GM18502 (cell line): ENCODE data around the gene DLL1.

Source experiments
- ATAC-seq: cut with Tn5 transposase; IDR thresholded peaks from one replicate; pipeline ENCODE4 v1.9.1; 2021; ENCODE audit warnings: mild to moderate bottlenecking; ENCODE audit not compliant: unreplicated experiment, poor library complexity

The DLL1 gene

GRCh38 chr6:170253226-170253909 lies 37.5 kb downstream of the DLL1 start:
- ATAC-seq = no peak

GRCh38 chr6:170251776-170252571 lies 38.9 kb downstream of the DLL1 start:
- no peak for ATAC-seq

- ATAC-seq = no peak
Measured at GRCh38 chr6:170250981-170251775, 39.7 kb downstream of the DLL1 start.

- ATAC-seq = no peak
Measured at GRCh38 chr6:170250455-170250854, 40.4 kb downstream of the DLL1 start.

GRCh38 chr6:170249817-170250216 lies 41.1 kb downstream of the DLL1 start:
- ATAC-seq = no peak

GRCh38 chr6:170248861-170249600 lies 41.8 kb downstream of the DLL1 start:
- no peak for ATAC-seq

GRCh38 chr6:170248111-170248805 lies 42.6 kb downstream of the DLL1 start:
- ATAC-seq = no peak

- ATAC-seq = no peak
Measured at GRCh38 chr6:170247178-170247701, 43.6 kb downstream of the DLL1 start.

- ATAC-seq = no peak
Measured at GRCh38 chr6:170245475-170245992, 45.3 kb downstream of the DLL1 start.

- ATAC-seq = no peak
Measured at GRCh38 chr6:170244721-170245474, 46.0 kb downstream of the DLL1 start.

GRCh38 chr6:170243791-170244291 lies 47.0 kb downstream of the DLL1 start:
- ATAC-seq = no peak

- no peak for ATAC-seq
Measured at GRCh38 chr6:170243386-170243785, 47.5 kb downstream of the DLL1 start.

GRCh38 chr6:170238741-170239565 lies 51.9 kb downstream of the DLL1 start:
- ATAC-seq = no peak

GRCh38 chr6:170237999-170238740 lies 52.7 kb downstream of the DLL1 start:
- no peak for ATAC-seq

GRCh38 chr6:170236131-170236836 lies 54.6 kb downstream of the DLL1 start:
- no peak for ATAC-seq

GRCh38 chr6:170235391-170236125 lies 55.3 kb downstream of the DLL1 start:
- no peak for ATAC-seq
